Measurements from ENCODE around the gene NPM3.

DNA sequence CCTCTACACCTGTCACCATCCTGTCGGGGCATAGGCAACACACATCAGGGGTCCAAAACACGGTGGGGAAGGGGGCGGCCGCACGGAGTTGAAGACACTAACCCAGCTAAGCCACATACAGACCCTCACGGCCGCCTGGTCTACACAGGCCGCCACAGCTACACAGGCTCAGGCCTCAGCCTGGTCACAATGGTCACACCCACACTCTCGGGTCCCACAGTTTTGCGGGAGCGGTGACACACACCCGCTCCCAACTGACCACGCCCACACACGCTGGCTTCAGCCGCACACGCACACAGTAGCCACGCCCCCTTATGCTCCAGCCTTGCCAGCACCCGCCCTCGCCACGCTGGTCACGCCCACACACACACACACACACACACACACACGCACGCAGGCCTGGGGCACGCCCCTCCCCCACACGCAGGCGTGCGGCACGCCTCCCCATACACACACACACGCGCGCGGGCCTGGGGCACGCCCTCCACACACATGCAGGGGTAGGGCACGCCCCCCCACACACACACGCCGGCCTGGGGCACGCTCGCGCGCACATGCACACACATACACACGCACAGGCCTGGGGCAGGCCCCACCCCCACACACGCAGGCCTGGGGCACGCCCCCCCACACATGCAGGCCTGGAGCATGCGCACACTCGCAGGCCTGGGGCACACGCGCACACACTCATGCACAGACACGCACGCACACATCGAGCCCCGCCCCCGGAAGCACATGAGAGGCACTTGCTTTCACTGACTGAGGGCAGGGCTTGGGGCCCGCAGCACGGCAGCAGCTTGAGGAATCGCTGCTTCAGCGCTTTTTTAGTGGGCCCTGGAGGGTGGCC, 47.3 kb upstream of the NPM3 start:
- TF ChIP-seq, protein P1, sequence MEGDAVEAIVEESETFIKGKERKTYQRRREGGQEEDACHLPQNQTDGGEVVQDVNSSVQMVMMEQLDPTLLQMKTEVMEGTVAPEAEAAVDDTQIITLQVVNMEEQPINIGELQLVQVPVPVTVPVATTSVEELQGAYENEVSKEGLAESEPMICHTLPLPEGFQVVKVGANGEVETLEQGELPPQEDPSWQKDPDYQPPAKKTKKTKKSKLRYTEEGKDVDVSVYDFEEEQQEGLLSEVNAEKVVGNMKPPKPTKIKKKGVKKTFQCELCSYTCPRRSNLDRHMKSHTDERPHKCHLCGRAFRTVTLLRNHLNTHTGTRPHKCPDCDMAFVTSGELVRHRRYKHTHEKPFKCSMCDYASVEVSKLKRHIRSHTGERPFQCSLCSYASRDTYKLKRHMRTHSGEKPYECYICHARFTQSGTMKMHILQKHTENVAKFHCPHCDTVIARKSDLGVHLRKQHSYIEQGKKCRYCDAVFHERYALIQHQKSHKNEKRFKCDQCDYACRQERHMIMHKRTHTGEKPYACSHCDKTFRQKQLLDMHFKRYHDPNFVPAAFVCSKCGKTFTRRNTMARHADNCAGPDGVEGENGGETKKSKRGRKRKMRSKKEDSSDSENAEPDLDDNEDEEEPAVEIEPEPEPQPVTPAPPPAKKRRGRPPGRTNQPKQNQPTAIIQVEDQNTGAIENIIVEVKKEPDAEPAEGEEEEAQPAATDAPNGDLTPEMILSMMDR (IDR thresholded peaks at IDR 0.05) = no peak
- TF ChIP-seq POLR2A (IDR thresholded peaks at IDR 0.05) = peak in 1 of 2 donors; percentile 58
